B cell (primary cell): ENCODE data around the gene NOD2. TPM values are rescaled to one million over a fixed set of nuclear protein-coding genes. Genes with fewer than 3 reads are reported as not detected.

ENCODE experiments used
- ATAC-seq: fragments of 200-7000 bp; cut with Tn5 transposase; one replicate; pipeline ENCODE4 v1.10.0; 2021; ENCODE audit warnings: low read depth, mild to moderate bottlenecking, moderate number of reproducible peaks, moderate library complexity
- CTCF ChIA-PET: fragments of 350-600 bp; sonication (Branson Sonifier 250); formaldehyde crosslinking; loops from one replicate; lab custom pipeline; 2021; ENCODE audit warnings: antibody characterized with exemption, inconsistent platforms; lab: Charles Lee
- POLR2A ChIA-PET: fragments of 350-600 bp; sonication (Branson Sonifier 250); formaldehyde crosslinking; loops from one replicate; lab custom pipeline; 2021; ENCODE audit warnings: antibody characterized with exemption; lab: Charles Lee
- DNase-seq: peaks from one replicate; pipeline ENCODE4 v3.0.0; 2013
- H2AFZ ChIP-seq: 2 replicates; pipeline ENCODE4 v1.6.1; 2012; ENCODE audit warnings: mild to moderate bottlenecking, low read depth, low read length; ENCODE audit not compliant: insufficient read depth, poor library complexity, severe bottlenecking
- H3K27ac ChIP-seq, 2 donors: 1 replicate in 1 of 2; 2 replicates in 1 of 2; pipeline ENCODE4 v1.5.1; 2012 to 2013; ENCODE audit warnings: low read length in 2 of 2, mild to moderate bottlenecking in 2 of 2, moderate library complexity in 1 of 2
- H3K27me3 ChIP-seq, 4 experiments: fragments of 200-600 bp in 1 of 4; sonication (generic) in 1 of 4; replicated peaks in 1 of 4; 1 replicate in 2 of 4; 2 replicates in 2 of 4; pipeline versions ENCODE4 v1.6.1 to v1.7.0; 2013 to 2016; ENCODE audit warnings: low read length in 3 of 4, mild to moderate bottlenecking in 2 of 4, mixed read lengths in 1 of 4, moderate library complexity in 1 of 4; ENCODE audit not compliant: insufficient read depth in 4 of 4, control insufficient read depth in 3 of 4; ENCODE audit errors: control extremely low read depth in 1 of 4
- H3K36me3 ChIP-seq, 2 experiments: replicated peaks in 1 of 2; 1 replicate in 1 of 2; 2 replicates in 1 of 2; pipeline versions ENCODE4 v1.6.1 to v1.7.1; 2013; ENCODE audit warnings: low read length in 1 of 2; ENCODE audit not compliant: insufficient read depth in 2 of 2, control insufficient read depth in 1 of 2; ENCODE audit errors: control extremely low read depth in 1 of 2, extremely low read depth in 1 of 2
- H3K4me1 ChIP-seq, 2 donors: fragments of 200-600 bp in 1 of 2; sonication (generic) in 1 of 2; 1 replicate in 1 of 2; 2 replicates in 1 of 2; pipeline versions ENCODE4 v1.5.1 to v1.6.1; 2013 to 2017; ENCODE audit warnings: low read length in 2 of 2; ENCODE audit not compliant: control insufficient read depth in 2 of 2, insufficient read depth in 2 of 2
- H3K4me2 ChIP-seq: replicated peaks from 2 replicates; pipeline ENCODE3; 2012; ENCODE audit warnings: mild to moderate bottlenecking, low read depth, low read length; ENCODE audit not compliant: poor library complexity, severe bottlenecking
- H3K4me3 ChIP-seq, 5 experiments: fragments of 200-600 bp in 1 of 5; sonication (generic) in 1 of 5; 1 replicate in 3 of 5; 2 replicates in 2 of 5; pipeline versions ENCODE4 v1.5.1 to v1.7.0; 2011 to 2016; ENCODE audit warnings: low read length in 4 of 5, mild to moderate bottlenecking in 4 of 5, low read depth in 2 of 5, control low read depth in 1 of 5, moderate library complexity in 1 of 5; ENCODE audit not compliant: insufficient read depth in 1 of 5; ENCODE audit errors: control extremely low read depth in 1 of 5, extremely low read depth in 1 of 5
- H3K79me2 ChIP-seq: fragments of 200-600 bp; sonication (generic); one replicate; pipeline ENCODE4 v1.6.0; 2016; ENCODE audit warnings: low read length; ENCODE audit not compliant: control insufficient read depth, insufficient read depth
- H3K9ac ChIP-seq: fragments of 200-600 bp; sonication (generic); 2 replicates; pipeline ENCODE4 v1.6.1; 2017; ENCODE audit warnings: mild to moderate bottlenecking, low read length, moderate library complexity
- H3K9me3 ChIP-seq, 3 donors: one replicate each; pipeline versions ENCODE4 v1.6.1 to v1.7.1; 2013; ENCODE audit warnings: low read length in 2 of 3; ENCODE audit not compliant: control insufficient read depth in 2 of 3, insufficient read depth in 1 of 3; ENCODE audit errors: control extremely low read depth in 1 of 3
- H4K20me1 ChIP-seq: 2 replicates; pipeline ENCODE4 v1.6.0; 2012; ENCODE audit warnings: mild to moderate bottlenecking, low read length; ENCODE audit not compliant: insufficient read depth, control insufficient read depth, poor library complexity, severe bottlenecking
- H3K27ac Mint-ChIP-seq: one replicate; pipeline ENCODE4 v1.8.0; 2021; ENCODE audit warnings: mixed read lengths
- H3K27me3 Mint-ChIP-seq: one replicate; pipeline ENCODE4 v1.8.0; 2021; ENCODE audit warnings: mixed read lengths
- H3K4me1 Mint-ChIP-seq: one replicate; pipeline ENCODE4 v1.8.0; 2021; ENCODE audit warnings: mixed read lengths
- H3K4me3 Mint-ChIP-seq: one replicate; pipeline ENCODE4 v1.8.0; 2021; ENCODE audit warnings: mixed read lengths
- H3K9me3 Mint-ChIP-seq: one replicate; pipeline ENCODE4 v1.8.0; 2022; ENCODE audit warnings: mixed read lengths; ENCODE audit not compliant: insufficient read depth
- CTCF ChIP-seq: fragments of 200-600 bp; IDR thresholded peaks from one replicate; pipeline ENCODE4 v1.8.0; 2022; ENCODE audit warnings: antibody characterized with exemption, mild to moderate bottlenecking
- EZH2 ChIP-seq: IDR thresholded peaks from 2 replicates; pipeline ENCODE4 v1.6.1; 2012; ENCODE audit warnings: borderline replicate concordance, low read depth, mild to moderate bottlenecking, moderate library complexity, low read length; ENCODE audit not compliant: insufficient read depth, poor library complexity, severe bottlenecking
- whole genome bisulfite sequencing: methylation state at CpG from one replicate; pipeline ENCODE4 v1.1.5; 2013; ENCODE audit warnings: missing lambda C conversion rate; ENCODE audit not compliant: insufficient coverage; 5-methylcytosine and 5-hydroxymethylcytosine counted together
- intact Hi-C: fragments of 100-400 bp; cut with micrococcal nuclease; formaldehyde crosslinking; loops from one replicate; pipeline ENCODE4 v1.10.0; 2022
- polyA plus RNA-seq: library from polyadenylated mRNA; depleted of rRNA; stranded (reverse); fragments of >200 nt; gene quantifications from 2 replicates; pipeline ENCODE4 v1.2.3, GENCODE V29; 2012
- total RNA-seq, 2 donors: library from RNA; stranded (reverse); fragments of 120-200 nt in 1 of 2; gene quantifications; 1 replicate in 1 of 2; 2 replicates in 1 of 2; pipeline versions ENCODE4 v1.2.3 to v1.2.4, GENCODE V29; 2013 to 2022

NOD2 gene
- total and polyA plus RNA-seq, 2 donors (not counting 1 experiment from before 2014, with no cell fraction given) = 1.2 to 1.8 TPM

GRCh38 chr16:50762241-50762640 is 68.8 kb downstream of the NOD2 start:
- ATAC-seq (no peak), DNase-seq (no peak)
- no peak for TF ChIP-seq EZH2
- no peak for TF ChIP-seq CTCF
- Histone ChIP-seq H3K4me3 (no peak overlapping the region), H3K27me3 (no peaks in the 10 kb centered on the region), H3K27ac (no peak overlapping the region), H3K36me3 (peaks cover 0 to 56% of the 10 kb centered on the region in 2 experiments), H3K79me2 (peaks cover 97% of the 10 kb centered on the region), H3K9me3 (peaks cover 0 to 8% (median 0%) of the 10 kb centered on the region in 3 donors), H3K4me1 (no peaks in the 10 kb centered on the region), H3K4me2 (no peak overlapping the region), H3K9ac (no peak overlapping the region), H2AFZ (no peak overlapping the region), H4K20me1 (peaks cover 83% of the 10 kb centered on the region)
- intact Hi-C loops = no loop called here
- Mint-ChIP-seq H3K27ac (no peak overlapping the region), H3K9me3 (peaks cover 4% of the 10 kb centered on the region), H3K27me3 (no peaks in the 10 kb centered on the region), H3K4me1 (peaks cover 45% of the 10 kb centered on the region), H3K4me3 (no peak overlapping the region)
- WGBS = no CpG with 5 or more reads among the region's 3 CpGs
- ChIA-PET POLR2A (no interaction called here), CTCF (interaction anchor here (1.1 to 1.3 kb wide), 2 partner anchors 44 to 91 kb away, joined by 3 read pairs; no protein-coding TSS in a partner anchor)

- CTCF ChIA-PET = interaction anchor here (1.3 kb wide), 1 partner anchor 43 kb away, joined by 3 read pairs; no protein-coding TSS in a partner anchor
- H4K20me1 ChIP-seq = peaks cover 80% of the 10 kb centered on the region
- H3K4me2 ChIP-seq = no peak overlapping the region
- TF ChIP-seq EZH2 = no peak
- no peak for TF ChIP-seq CTCF
- no peak for DNase-seq
- no peak overlapping the region for H3K9ac ChIP-seq
- Mint-ChIP-seq H3K27me3 (no peaks in the 10 kb centered on the region), H3K4me1 (peaks cover 41% of the 10 kb centered on the region), H3K4me3 (no peak overlapping the region), H3K27ac (no peak overlapping the region), H3K9me3 (peaks cover 4% of the 10 kb centered on the region)
- peaks cover 0 to 54% of the 10 kb centered on the region in 2 experiments for H3K36me3 ChIP-seq
- no peak overlapping the region for H3K4me3 ChIP-seq
- WGBS = no CpG with 5 or more reads among the region's 2 CpGs
- no peak overlapping the region for H2AFZ ChIP-seq
- no peaks in the 10 kb centered on the region for H3K4me1 ChIP-seq
- peaks cover 95% of the 10 kb centered on the region for H3K79me2 ChIP-seq
- peaks cover 0 to 8% (median 0%) of the 10 kb centered on the region in 3 donors for H3K9me3 ChIP-seq
- no peaks in the 10 kb centered on the region for H3K27me3 ChIP-seq
- no peak for ATAC-seq
- POLR2A ChIA-PET = no interaction called here
- intact Hi-C loops = no loop called here
- no peak overlapping the region for H3K27ac ChIP-seq
Measured at GRCh38 chr16:50763211-50763610, 69.8 kb downstream of the NOD2 start.
